Right cardiac atrium (tissue), 5 donors: ENCODE results near the gene TEFM. TPM values are rescaled to one million over a fixed set of nuclear protein-coding genes. Genes with fewer than 3 reads are reported as not detected.
"Not testable (repeated sequence)": the region's sequence is repeated elsewhere in the genome, so short reads cannot be mapped to it uniquely, and the experiment has no call there.

ENCODE experiments used
- ATAC-seq, 2 donors: fragments of 200-7000 bp; cut with Tn5 transposase; one replicate each; pipeline versions ENCODE4 v1.8.0 to v1.9.1; 2020; ENCODE audit warnings: moderate library complexity in 2 of 2, mild to moderate bottlenecking in 1 of 2
- DNase-seq, 3 donors: peaks; one replicate each; pipeline ENCODE4 v3.0.0-alpha.2; 2020
- H3K27ac ChIP-seq: one replicate; pipeline ENCODE4 v1.5.1; 2013; ENCODE audit warnings: mild to moderate bottlenecking, low read length, control low read depth, moderate library complexity
- H3K27me3 ChIP-seq: one replicate; pipeline ENCODE4 v1.6.1; 2013; ENCODE audit not compliant: control insufficient read depth, insufficient read depth
- H3K4me1 ChIP-seq: one replicate; pipeline ENCODE4 v1.6.1; 2013; ENCODE audit warnings: low read length; ENCODE audit not compliant: control insufficient read depth, insufficient read depth
- H3K4me3 ChIP-seq: one replicate; pipeline ENCODE4 v1.5.1; 2013; ENCODE audit warnings: low read length, control low read depth
- H3K9me3 ChIP-seq: one replicate; pipeline ENCODE4 v1.6.1; 2013; ENCODE audit warnings: low read length; ENCODE audit not compliant: control insufficient read depth
- WGBS: extraction: QIAGEN DNeasy Blood & Tissue Kit; methylation state at CpG from one replicate; pipeline ENCODE4 v1.1.7; 2013; 5-methylcytosine and 5-hydroxymethylcytosine counted together
- intact Hi-C, 4 donors: fragments of 100-400 bp; cut with DNase I; formaldehyde crosslinking; loops; one replicate each; pipeline versions ENCODE4 v1.11.0 to v1.14.0; 2022 to 2023
- polyA plus RNA-seq: library from polyadenylated mRNA; stranded (reverse); fragments of 200-250 nt; gene quantifications from one replicate; pipeline ENCODE4 v1.2.3, GENCODE V29; 2013
- total RNA-seq, 4 donors: library from RNA; stranded (reverse); fragmentation: NEBNext Ultra II Directional; extraction: Animal tissue kit (Norgen Biotek cat#: 25700); gene quantifications; one replicate each; pipeline ENCODE4 v1.2.1, GENCODE V29; 2021
- donor health status: healthy with polysubstance abuse.
- donor health status: DM: no; HTN: yes; CAD: no.
- donor health status: DM: no; HTN: no; CAD: no.
- donor health status: DM: no; HTN: yes; CAD: no; lungs with severe emphysema.
- donor health status: DM: yes; HTN: yes; CAD: no.

TEFM gene
- total and polyA plus RNA-seq, 5 donors = 11.7 to 14.6 (median 12.1) TPM

- H3K27ac ChIP-seq, H3K9me3 ChIP-seq, H3K27me3 ChIP-seq, intact Hi-C loops, ATAC-seq, H3K4me1 ChIP-seq, H3K4me3 ChIP-seq, DNase-seq: not testable (repeated sequence)
- 85% methylated on average over 8 of the region's 8 CpGs for WGBS
These were observed 25.5 kb upstream of the TEFM start for GRCh38 chr17:30931582-30931981.

- no peaks in the 10 kb centered on the region for H3K27me3 ChIP-seq
- no peak overlapping the region for H3K4me3 ChIP-seq
- no peaks in the 10 kb centered on the region for H3K4me1 ChIP-seq
- no peak for ATAC-seq
- no peaks in the 10 kb centered on the region for H3K9me3 ChIP-seq
- no peak overlapping the region for H3K27ac ChIP-seq
- 86% methylated on average over 3 of the region's 3 CpGs for WGBS
- intact Hi-C loops = no loop called here
- DNase-seq = no peak
These were observed 24.5 kb upstream of the TEFM start for GRCh38 chr17:30930495-30930894.

- H3K9me3 ChIP-seq, ATAC-seq, H3K27me3 ChIP-seq, intact Hi-C loops, H3K27ac ChIP-seq, DNase-seq, H3K4me1 ChIP-seq, H3K4me3 ChIP-seq: not testable (repeated sequence)
- WGBS = 89% methylated on average over 3 of the region's 3 CpGs
These were observed 23.8 kb upstream of the TEFM start for GRCh38 chr17:30929861-30930260.

GRCh38 chr17:30929081-30929633, 23.1 kb upstream of the TEFM start:
- no peak for ATAC-seq
- H3K4me3 ChIP-seq = no peak overlapping the region
- no peaks in the 10 kb centered on the region for H3K27me3 ChIP-seq
- no peak overlapping the region for H3K27ac ChIP-seq
- 53% methylated on average over 8 of the region's 8 CpGs for WGBS
- intact Hi-C loops = no loop called here
- no peaks in the 10 kb centered on the region for H3K9me3 ChIP-seq
- DNase-seq = no peak
- no peaks in the 10 kb centered on the region for H3K4me1 ChIP-seq

- H3K4me3 ChIP-seq = no peak overlapping the region
- H3K27ac ChIP-seq = no peak overlapping the region
- no peaks in the 10 kb centered on the region for H3K9me3 ChIP-seq
- no peaks in the 10 kb centered on the region for H3K4me1 ChIP-seq
- intact Hi-C loops = no loop called here
- H3K27me3 ChIP-seq = no peaks in the 10 kb centered on the region
- ATAC-seq (no peak), DNase-seq (no peak)
- WGBS = 78% methylated on average over 3 of the region's 3 CpGs
These were observed 22.5 kb upstream of the TEFM start for GRCh38 chr17:30928584-30928983.

GRCh38 chr17:30927756-30928155, 21.7 kb upstream of the TEFM start:
- H3K27me3 ChIP-seq = no peaks in the 10 kb centered on the region

GRCh38 chr17:30926516-30926915, 20.5 kb upstream of the TEFM start:
- no peak overlapping the region for H3K4me3 ChIP-seq
- 75% methylated on average over 6 of the region's 6 CpGs for WGBS
- intact Hi-C loops = no loop called here
- H3K27ac ChIP-seq = no peak overlapping the region
- no peaks in the 10 kb centered on the region for H3K27me3 ChIP-seq
- no peaks in the 10 kb centered on the region for H3K4me1 ChIP-seq
- DNase-seq = no peak
- no peak for ATAC-seq
- no peaks in the 10 kb centered on the region for H3K9me3 ChIP-seq

More at GRCh38 chr17:30927756-30928155, 21.7 kb upstream of the TEFM start:
- DNase-seq (no peak), ATAC-seq (no peak)
- intact Hi-C loops = no loop called here
- Histone ChIP-seq H3K4me1 (no peaks in the 10 kb centered on the region), H3K4me3 (no peak overlapping the region), H3K9me3 (no peaks in the 10 kb centered on the region), H3K27ac (no peak overlapping the region)
- WGBS = 90% methylated on average over 5 of the region's 5 CpGs

- 47% methylated on average over 2 of the region's 2 CpGs for WGBS
These were observed 18.3 kb upstream of the TEFM start for GRCh38 chr17:30924341-30924740.

GRCh38 chr17:30922235-30923030, 16.4 kb upstream of the TEFM start:
- intact Hi-C loops = no loop called here
- Histone ChIP-seq H3K4me1 (no peaks in the 10 kb centered on the region), H3K27ac (peak overlapping the region; percentile 26), H3K4me3 (peak overlapping the region; percentile 66), H3K9me3 (no peaks in the 10 kb centered on the region), H3K27me3 (no peaks in the 10 kb centered on the region)
- 3% methylated on average over 66 of the region's 66 CpGs for WGBS
- DNase-seq = peak; percentile 17 to 68 (median 56)
- peak; percentile 42 to 49 for ATAC-seq

More at GRCh38 chr17:30924341-30924740, 18.3 kb upstream of the TEFM start:
- no peak overlapping the region for H3K27ac ChIP-seq
- no peak overlapping the region for H3K4me3 ChIP-seq
- no peaks in the 10 kb centered on the region for H3K27me3 ChIP-seq
- intact Hi-C loops = no loop called here
- no peaks in the 10 kb centered on the region for H3K4me1 ChIP-seq
- H3K9me3 ChIP-seq = no peaks in the 10 kb centered on the region
- DNase-seq (no peak), ATAC-seq (no peak)

GRCh38 chr17:30921544-30922196, 15.6 kb upstream of the TEFM start, which contains the start of gene ADAP2:
Gene ADAP2, plus strand, starts transcription at chr17:30921945. Its CDS starts 70 bp downstream, at chr17:30922015.
- 4% methylated on average over 60 of the region's 60 CpGs for WGBS
- Histone ChIP-seq H3K4me3 (peak within 1 kb of the TSS; percentile 66), H3K27ac (peak within 1 kb of the TSS; percentile 26), H3K4me1 (no peaks in the 10 kb centered on the region), H3K27me3 (no peaks in the 10 kb centered on the region), H3K9me3 (no peaks in the 10 kb centered on the region)
- DNase-seq = peak; percentile 55 to 88 (median 86)
- intact Hi-C loops = no loop called here
- peak; percentile 78 to 81 for ATAC-seq
